Activated CD8-positive, alpha-beta T cell treated with anti-CD3 and anti-CD28 coated beads, Interleukin-2, amount 10 ng/mL, durations not matched to agents 7 days and 5 days (primary cell): Measurements from ENCODE around the gene IL18BP. TPM values are rescaled to one million over a fixed set of nuclear protein-coding genes. Genes with fewer than 3 reads are reported as not detected.

Experiments used
- ATAC-seq: fragments of 150-1000 bp; cut with Tn5 transposase; one replicate; pipeline ENCODE4 v1.10.0; 2021; ENCODE audit warnings: moderate library complexity
- CTCF ChIA-PET: fragments of 350-600 bp; sonication (Branson Sonifier 250); formaldehyde crosslinking; loops from one replicate; lab custom pipeline; 2021; ENCODE audit warnings: antibody characterized with exemption; lab: Charles Lee
- POLR2A ChIA-PET: fragments of 350-600 bp; sonication (Branson Sonifier 250); formaldehyde crosslinking; loops from one replicate; lab custom pipeline; 2021; ENCODE audit warnings: antibody characterized with exemption; lab: Charles Lee
- DNase-seq: peaks from one replicate; pipeline ENCODE4 v3.0.0-alpha.2; 2020
- H3K27ac Mint-ChIP-seq: one replicate; pipeline ENCODE4 v1.8.0; 2021; ENCODE audit warnings: mild to moderate bottlenecking, mixed read lengths
- H3K27me3 Mint-ChIP-seq: one replicate; pipeline ENCODE4 v1.8.0; 2021; ENCODE audit warnings: low read depth, mixed read lengths
- H3K36me3 Mint-ChIP-seq: one replicate; pipeline ENCODE4 v1.8.0; 2021; ENCODE audit warnings: low read depth, mixed read lengths
- H3K4me1 Mint-ChIP-seq: one replicate; pipeline ENCODE4 v1.8.0; 2021; ENCODE audit warnings: low read depth, mixed read lengths
- H3K4me3 Mint-ChIP-seq: one replicate; pipeline ENCODE4 v1.8.0; 2021; ENCODE audit warnings: mild to moderate bottlenecking, mixed read lengths
- H3K9me3 Mint-ChIP-seq: one replicate; pipeline ENCODE4 v1.8.0; 2022; ENCODE audit warnings: mixed read lengths; ENCODE audit not compliant: insufficient read depth
- total RNA-seq, 2 experiments: library from RNA; stranded (reverse); gene quantifications; one replicate each; pipeline ENCODE4 v1.2.3, GENCODE V29; 2021

IL18BP gene
- total RNA-seq, 2 experiments from 2014 or later = 15.9 to 16.2 TPM

GRCh38 chr11:71979094-71979493 lies 19.6 kb upstream of the IL18BP start:
- ChIA-PET POLR2A (no interaction called here), CTCF (interaction anchor here (0.7 to 5.5 kb wide), 18 partner anchors 11 to 829 kb away, joined by 3 to 34 read pairs (median 6); partner anchors contain the start of genes CLPB, IL18BP and RNF121)
- ATAC-seq (no peak), DNase-seq (no peak)
- H3K27me3 Mint-ChIP-seq = no peaks in the 10 kb centered on the region
- H3K9me3 Mint-ChIP-seq = no peaks in the 10 kb centered on the region
- no peak overlapping the region for H3K27ac Mint-ChIP-seq
- H3K4me1 Mint-ChIP-seq = no peaks in the 10 kb centered on the region
- peaks cover 4% of the 10 kb centered on the region for H3K36me3 Mint-ChIP-seq
- no peak overlapping the region for H3K4me3 Mint-ChIP-seq

GRCh38 chr11:71979602-71980001 lies 19.1 kb upstream of the IL18BP start:
- Mint-ChIP-seq H3K27ac (no peak overlapping the region), H3K36me3 (peaks cover 4% of the 10 kb centered on the region), H3K9me3 (no peaks in the 10 kb centered on the region), H3K4me3 (no peak overlapping the region), H3K27me3 (no peaks in the 10 kb centered on the region), H3K4me1 (no peaks in the 10 kb centered on the region)
- no peak for DNase-seq
- ChIA-PET CTCF (interaction anchor here (0.8 to 5.5 kb wide), 11 partner anchors 10 to 451 kb away, joined by 3 to 34 read pairs (median 23); partner anchors contain the start of gene IL18BP), POLR2A (no interaction called here)
- no peak for ATAC-seq

GRCh38 chr11:71986131-71986530 lies 12.6 kb upstream of the IL18BP start:
- CTCF ChIA-PET = interaction anchor here (0.9 to 1.8 kb wide), 3 partner anchors 9 to 445 kb away, joined by 4 to 6 read pairs (median 4); no protein-coding TSS in a partner anchor
- H3K27me3 Mint-ChIP-seq = no peaks in the 10 kb centered on the region
- POLR2A ChIA-PET = interaction anchor here (1.7 kb wide), 1 partner anchor 16 kb away, joined by 5 read pairs; no protein-coding TSS in a partner anchor
- H3K4me1 Mint-ChIP-seq = peaks cover 6% of the 10 kb centered on the region
- no peak for DNase-seq
- no peaks in the 10 kb centered on the region for H3K9me3 Mint-ChIP-seq
- H3K36me3 Mint-ChIP-seq = peaks cover 9% of the 10 kb centered on the region
- no peak overlapping the region for H3K27ac Mint-ChIP-seq
- H3K4me3 Mint-ChIP-seq = no peak overlapping the region
- no peak for ATAC-seq

GRCh38 chr11:71987521-71987920 lies 11.2 kb upstream of the IL18BP start:
- POLR2A ChIA-PET = no interaction called here
- no peaks in the 10 kb centered on the region for H3K27me3 Mint-ChIP-seq
- no peak for ATAC-seq
- no peak overlapping the region for H3K4me3 Mint-ChIP-seq
- CTCF ChIA-PET = interaction anchor here (1.0 to 5.9 kb wide), 5 partner anchors 9 to 443 kb away, joined by 3 to 33 read pairs (median 3); partner anchors contain the start of gene IL18BP
- H3K9me3 Mint-ChIP-seq = no peaks in the 10 kb centered on the region
- peaks cover 9% of the 10 kb centered on the region for H3K36me3 Mint-ChIP-seq
- peaks cover 9% of the 10 kb centered on the region for H3K4me1 Mint-ChIP-seq
- no peak overlapping the region for H3K27ac Mint-ChIP-seq
- DNase-seq = no peak

GRCh38 chr11:71988050-71988449 lies 10.7 kb upstream of the IL18BP start:
- ATAC-seq = no peak
- ChIA-PET CTCF (interaction anchor here (1.0 to 5.9 kb wide), 5 partner anchors 10 to 443 kb away, joined by 3 to 33 read pairs (median 3); partner anchors contain the start of gene IL18BP), POLR2A (no interaction called here)
- DNase-seq = no peak
- Mint-ChIP-seq H3K9me3 (no peaks in the 10 kb centered on the region), H3K27ac (no peak overlapping the region), H3K4me1 (peaks cover 9% of the 10 kb centered on the region), H3K4me3 (no peak overlapping the region), H3K36me3 (peaks cover 9% of the 10 kb centered on the region), H3K27me3 (no peaks in the 10 kb centered on the region)

GRCh38 chr11:71990701-71991100 lies 8.0 kb upstream of the IL18BP start:
- ATAC-seq = no peak
- H3K9me3 Mint-ChIP-seq = no peaks in the 10 kb centered on the region
- no peaks in the 10 kb centered on the region for H3K27me3 Mint-ChIP-seq
- H3K4me3 Mint-ChIP-seq = no peak overlapping the region
- no peak overlapping the region for H3K27ac Mint-ChIP-seq
- peaks cover 3% of the 10 kb centered on the region for H3K4me1 Mint-ChIP-seq
- no peak for DNase-seq
- H3K36me3 Mint-ChIP-seq = peaks cover 3% of the 10 kb centered on the region
- ChIA-PET POLR2A (no interaction called here), CTCF (interaction anchor here (0.6 to 5.9 kb wide), 4 partner anchors 13 to 153 kb away, joined by 3 to 33 read pairs (median 6); no protein-coding TSS in a partner anchor)

- no peak for DNase-seq
- POLR2A ChIA-PET = no interaction called here
- Mint-ChIP-seq H3K4me3 (no peak overlapping the region), H3K9me3 (no peaks in the 10 kb centered on the region), H3K36me3 (peaks cover 3% of the 10 kb centered on the region), H3K27ac (no peak overlapping the region), H3K27me3 (no peaks in the 10 kb centered on the region), H3K4me1 (peaks cover 3% of the 10 kb centered on the region)
- no peak for ATAC-seq
- CTCF ChIA-PET = interaction anchor here (5.9 kb wide), 1 partner anchor 13 kb away, joined by 33 read pairs; no protein-coding TSS in a partner anchor
Observed at GRCh38 chr11:71991494-71991893, 7.2 kb upstream of the IL18BP start.

- H3K9me3 Mint-ChIP-seq = no peaks in the 10 kb centered on the region
- ChIA-PET CTCF (interaction anchor here (5.9 kb wide), 1 partner anchor 14 kb away, joined by 33 read pairs; no protein-coding TSS in a partner anchor), POLR2A (interaction anchor here (0.6 kb wide), 1 partner anchor 108 kb away, joined by 3 read pairs; no protein-coding TSS in a partner anchor)
- peaks cover 3% of the 10 kb centered on the region for H3K36me3 Mint-ChIP-seq
- H3K4me3 Mint-ChIP-seq = no peak overlapping the region
- DNase-seq (no peak), ATAC-seq (no peak)
- H3K4me1 Mint-ChIP-seq = peaks cover 3% of the 10 kb centered on the region
- no peaks in the 10 kb centered on the region for H3K27me3 Mint-ChIP-seq
- no peak overlapping the region for H3K27ac Mint-ChIP-seq
Observed at GRCh38 chr11:71992136-71992730, 6.5 kb upstream of the IL18BP start.

- H3K27me3 Mint-ChIP-seq = no peaks in the 10 kb centered on the region
- POLR2A ChIA-PET = interaction anchor here (0.6 kb wide), 1 partner anchor 158 kb away, joined by 4 read pairs; no protein-coding TSS in a partner anchor
- H3K36me3 Mint-ChIP-seq = peaks cover 11% of the 10 kb centered on the region
- peaks cover 22% of the 10 kb centered on the region for H3K4me1 Mint-ChIP-seq
- no peak overlapping the region for H3K4me3 Mint-ChIP-seq
- no peak overlapping the region for H3K27ac Mint-ChIP-seq
- CTCF ChIA-PET = interaction anchor here (0.9 to 1.2 kb wide), 4 partner anchors 9 to 356 kb away, joined by 3 to 4 read pairs (median 3); no protein-coding TSS in a partner anchor
- no peak for ATAC-seq
- no peaks in the 10 kb centered on the region for H3K9me3 Mint-ChIP-seq
- no peak for DNase-seq
Observed at GRCh38 chr11:71994786-71995185, 3.9 kb upstream of the IL18BP start.

- ChIA-PET POLR2A (no interaction called here), CTCF (interaction anchor here (1.0 to 3.4 kb wide), 3 partner anchors 18 to 95 kb away, joined by 3 to 23 read pairs (median 4); no protein-coding TSS in a partner anchor)
- ATAC-seq (no peak), DNase-seq (no peak)
- H3K4me3 Mint-ChIP-seq = no peak overlapping the region
- peaks cover 25% of the 10 kb centered on the region for H3K4me1 Mint-ChIP-seq
- no peak overlapping the region for H3K27ac Mint-ChIP-seq
- H3K36me3 Mint-ChIP-seq = peaks cover 14% of the 10 kb centered on the region
- no peaks in the 10 kb centered on the region for H3K9me3 Mint-ChIP-seq
- no peaks in the 10 kb centered on the region for H3K27me3 Mint-ChIP-seq
Observed at GRCh38 chr11:71995726-71996291, 2.9 kb upstream of the IL18BP start.

GRCh38 chr11:71996517-71996916 lies 2.2 kb upstream of the IL18BP start:
- ChIA-PET CTCF (interaction anchor here (0.6 to 3.4 kb wide), 2 partner anchors 18 to 434 kb away, joined by 3 to 23 read pairs; no protein-coding TSS in a partner anchor), POLR2A (no interaction called here)
- no peaks in the 10 kb centered on the region for H3K9me3 Mint-ChIP-seq
- no peak overlapping the region for H3K27ac Mint-ChIP-seq
- no peaks in the 10 kb centered on the region for H3K27me3 Mint-ChIP-seq
- peaks cover 25% of the 10 kb centered on the region for H3K4me1 Mint-ChIP-seq
- no peak overlapping the region for H3K4me3 Mint-ChIP-seq
- DNase-seq = no peak
- no peak for ATAC-seq
- peaks cover 14% of the 10 kb centered on the region for H3K36me3 Mint-ChIP-seq
